22Rv1 (cell line): Measurements from ENCODE around the gene ZNF827.

Experiments used
- H3K27ac ChIP-seq: fragments of 450-650 bp; 2 replicates; pipeline ENCODE4 v1.5.1; 2017
- ZFX ChIP-seq: fragments of 450-650 bp; IDR thresholded peaks from 2 replicates; pipeline ENCODE4 v1.6.1; 2017; ENCODE audit warnings: antibody characterized with exemption, borderline replicate concordance
- TF ChIP-seq, protein P1 (sequence below): fragments of 450-650 bp; IDR thresholded peaks from 2 replicates; pipeline ENCODE4 v1.5.1; 2017; ENCODE audit warnings: mild to moderate bottlenecking

The ZNF827 gene

GRCh38 chr4:145808848-145809512 is 129.6 kb downstream of the ZNF827 start:
- H3K27ac ChIP-seq, result no peak overlapping the region

GRCh38 chr4:145808021-145808650 is 130.5 kb downstream of the ZNF827 start:
- TF ChIP-seq, protein P1, sequence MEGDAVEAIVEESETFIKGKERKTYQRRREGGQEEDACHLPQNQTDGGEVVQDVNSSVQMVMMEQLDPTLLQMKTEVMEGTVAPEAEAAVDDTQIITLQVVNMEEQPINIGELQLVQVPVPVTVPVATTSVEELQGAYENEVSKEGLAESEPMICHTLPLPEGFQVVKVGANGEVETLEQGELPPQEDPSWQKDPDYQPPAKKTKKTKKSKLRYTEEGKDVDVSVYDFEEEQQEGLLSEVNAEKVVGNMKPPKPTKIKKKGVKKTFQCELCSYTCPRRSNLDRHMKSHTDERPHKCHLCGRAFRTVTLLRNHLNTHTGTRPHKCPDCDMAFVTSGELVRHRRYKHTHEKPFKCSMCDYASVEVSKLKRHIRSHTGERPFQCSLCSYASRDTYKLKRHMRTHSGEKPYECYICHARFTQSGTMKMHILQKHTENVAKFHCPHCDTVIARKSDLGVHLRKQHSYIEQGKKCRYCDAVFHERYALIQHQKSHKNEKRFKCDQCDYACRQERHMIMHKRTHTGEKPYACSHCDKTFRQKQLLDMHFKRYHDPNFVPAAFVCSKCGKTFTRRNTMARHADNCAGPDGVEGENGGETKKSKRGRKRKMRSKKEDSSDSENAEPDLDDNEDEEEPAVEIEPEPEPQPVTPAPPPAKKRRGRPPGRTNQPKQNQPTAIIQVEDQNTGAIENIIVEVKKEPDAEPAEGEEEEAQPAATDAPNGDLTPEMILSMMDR, result no peak
- no peak for TF ChIP-seq ZFX
- H3K27ac ChIP-seq, result no peak overlapping the region

More at GRCh38 chr4:145808848-145809512, 129.6 kb downstream of the ZNF827 start:
- TF ChIP-seq, protein P1, result no peak
- TF ChIP-seq ZFX, result no peak

GRCh38 chr4:145805490-145805889 is 133.1 kb downstream of the ZNF827 start:
- H3K27ac ChIP-seq, result no peak overlapping the region
- no peak for TF ChIP-seq ZFX
- TF ChIP-seq, protein P1, result no peak

- no peak for TF ChIP-seq ZFX
- TF ChIP-seq, protein P1, result no peak
- no peak overlapping the region for H3K27ac ChIP-seq
These were observed 134.5 kb downstream of the ZNF827 start for GRCh38 chr4:145804116-145804515.

DNA sequence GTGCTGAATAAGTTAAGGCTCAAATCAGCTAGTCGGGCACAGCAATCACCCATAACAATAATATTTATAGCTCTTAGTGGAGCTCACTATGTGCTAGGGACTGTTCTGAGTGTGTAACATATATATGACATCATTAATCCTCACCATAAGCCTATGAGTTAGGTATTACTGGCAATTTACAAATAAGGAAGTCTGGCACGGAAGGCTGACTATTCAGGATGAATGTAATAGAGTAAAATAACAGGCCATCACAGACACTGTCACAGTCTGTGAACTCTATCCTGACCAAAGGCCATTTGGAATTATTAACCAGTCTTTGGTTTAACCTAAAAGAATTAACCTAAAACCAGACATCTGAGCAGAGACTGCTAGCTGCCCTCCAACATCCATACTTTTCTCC is 139.4 kb downstream of the ZNF827 start:
- TF ChIP-seq, protein P1, result no peak
- TF ChIP-seq ZFX, result no peak
- no peak overlapping the region for H3K27ac ChIP-seq

- TF ChIP-seq, protein P1, result no peak
- TF ChIP-seq ZFX, result no peak
- no peak overlapping the region for H3K27ac ChIP-seq
These were observed 141.3 kb downstream of the ZNF827 start for GRCh38 chr4:145797278-145797677.

GRCh38 chr4:145796346-145796745 is 142.3 kb downstream of the ZNF827 start:
- TF ChIP-seq ZFX, result no peak
- TF ChIP-seq, protein P1, result no peak
- H3K27ac ChIP-seq, result no peak overlapping the region
